HG02678 (cell line): ENCODE measurements around the gene ABLIM3.

ENCODE experiments used
- ATAC-seq: cut with Tn5 transposase; IDR thresholded peaks from one replicate; pipeline ENCODE4 v1.9.1; 2021; ENCODE audit warnings: mild to moderate bottlenecking, moderate library complexity; ENCODE audit not compliant: unreplicated experiment

Gene ABLIM3

DNA sequence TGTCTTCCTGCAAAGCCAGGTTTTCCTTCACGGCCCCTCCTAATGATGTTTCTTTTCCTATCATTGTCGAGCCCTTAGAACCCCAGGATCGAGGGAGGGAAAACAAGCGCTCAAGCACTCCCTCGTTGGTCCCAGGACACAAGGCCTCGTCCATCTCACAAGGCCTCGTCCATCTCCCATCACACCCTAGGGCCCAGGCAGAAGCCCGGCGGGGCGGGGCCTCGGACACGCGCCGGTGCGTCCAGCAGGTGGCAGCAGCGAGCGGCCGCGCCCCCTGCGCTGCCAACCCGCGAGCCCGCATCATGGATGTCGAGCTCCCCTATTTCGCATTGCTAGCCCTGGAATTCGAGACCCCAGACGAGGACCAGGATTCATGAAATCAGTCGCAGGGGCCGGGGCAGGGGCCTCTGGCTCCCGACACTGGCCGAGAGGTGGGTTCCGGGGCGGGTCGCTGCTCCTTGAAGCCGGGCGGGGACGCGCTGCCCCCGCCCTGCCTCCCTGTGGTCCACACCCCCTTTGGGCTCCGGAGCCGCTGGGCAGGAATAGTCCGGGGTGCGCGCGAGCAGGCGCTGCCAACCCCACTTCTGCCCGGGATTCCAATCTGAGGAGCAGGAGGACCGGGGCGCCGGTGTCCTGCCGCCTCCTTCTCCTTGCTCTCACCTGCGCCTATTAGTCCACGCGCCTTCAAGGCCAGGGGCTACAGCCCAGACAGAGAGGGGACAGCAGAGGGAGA is at the start of gene ABLIM3:
TSS of gene ABLIM3 (plus strand) at position 270 of the 733 bp plus-strand sequence. CDS start 603 bp downstream, outside the sequence.
- ATAC-seq: peak; percentile 92

DNA sequence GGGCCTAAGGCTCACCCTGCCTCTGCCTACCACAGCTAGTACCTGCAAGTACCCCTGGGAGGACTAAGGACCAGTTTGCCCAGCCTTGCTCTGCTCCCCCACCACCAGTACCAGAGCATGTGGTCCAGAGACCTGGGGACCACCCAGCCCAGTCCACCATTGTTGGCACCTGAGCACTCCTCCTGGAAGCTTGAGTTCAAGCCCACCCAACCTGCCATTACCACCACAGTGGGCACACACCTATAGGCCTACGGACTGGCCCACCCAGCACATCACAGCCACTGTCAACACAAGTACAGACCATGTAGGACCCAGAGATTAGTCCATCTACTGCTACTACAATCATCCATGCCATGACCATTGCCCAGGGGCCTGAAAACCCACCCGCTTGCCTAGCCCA is 47.7 kb upstream of the ABLIM3 start:
- ATAC-seq: no peak

DNA sequence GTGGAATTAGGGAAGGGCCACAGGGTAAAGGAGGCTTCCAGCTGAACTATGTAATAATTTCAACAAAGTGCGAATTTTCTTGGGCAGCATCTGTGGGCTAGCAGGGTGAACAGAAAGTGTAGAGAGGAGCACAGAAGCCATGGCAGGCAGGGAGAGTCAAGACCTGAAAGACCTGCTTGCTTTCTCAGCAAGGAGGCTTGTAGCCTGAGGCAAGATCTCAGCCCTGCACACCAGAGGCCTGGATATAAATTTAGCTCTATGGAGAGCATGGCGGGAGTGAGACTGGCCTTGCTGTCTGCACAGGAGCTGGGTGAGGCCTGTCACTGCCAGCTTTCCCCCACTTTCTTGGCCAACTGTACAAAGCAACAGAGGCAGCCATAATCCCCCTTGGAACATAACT is 46.3 kb upstream of the ABLIM3 start:
- ATAC-seq: no peak

GRCh38 chr5:149099920-149100319 is 41.4 kb upstream of the ABLIM3 start:
- no peak for ATAC-seq

DNA sequence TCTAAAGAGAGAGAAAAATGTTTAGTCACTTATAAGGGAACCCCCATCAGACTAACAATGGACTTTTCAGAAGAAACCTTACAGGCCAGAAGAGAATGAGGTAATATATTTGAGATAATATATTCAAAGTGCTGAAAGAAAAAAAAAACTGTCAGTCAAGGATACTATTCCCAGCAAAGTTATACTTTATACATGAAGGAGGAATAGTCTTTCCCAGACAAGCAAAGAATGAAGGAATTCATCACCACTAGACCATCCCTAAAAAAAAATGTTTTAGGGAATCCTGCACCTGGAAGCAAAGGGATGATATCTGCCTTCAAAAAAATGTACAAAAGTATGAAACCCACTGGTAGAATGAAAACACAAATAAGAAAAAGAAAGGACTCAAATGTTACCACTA is 41.0 kb upstream of the ABLIM3 start:
- no peak for ATAC-seq

DNA sequence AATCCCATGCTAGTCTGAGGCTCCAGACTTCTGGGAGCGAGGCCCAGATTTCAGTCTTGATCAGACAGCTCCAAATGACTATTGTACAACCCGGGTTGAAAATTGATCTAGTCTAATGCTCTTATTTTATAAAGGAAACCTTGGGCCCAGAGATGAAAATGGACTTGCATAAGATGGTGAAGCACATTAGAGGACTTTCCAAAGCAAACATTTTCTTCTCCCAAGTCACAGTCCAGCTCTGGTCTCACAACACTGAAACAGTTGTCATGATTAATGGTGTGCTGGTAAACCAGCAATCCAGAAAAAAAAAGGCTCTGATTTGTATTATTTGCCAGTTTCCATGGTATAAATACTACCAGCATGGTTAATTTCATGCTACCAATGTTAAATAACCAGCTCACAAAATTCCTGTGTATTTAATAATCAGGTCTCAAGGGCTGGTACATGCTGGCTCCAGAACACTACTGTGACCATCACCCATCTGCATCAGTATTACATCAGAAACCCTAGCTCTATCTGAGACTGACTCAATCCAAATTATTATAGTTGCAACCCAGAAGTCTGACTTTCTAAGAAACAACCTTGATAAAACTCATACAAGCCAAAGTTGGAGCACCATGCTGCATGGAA is 32.5 kb upstream of the ABLIM3 start:
- ATAC-seq: no peak

DNA sequence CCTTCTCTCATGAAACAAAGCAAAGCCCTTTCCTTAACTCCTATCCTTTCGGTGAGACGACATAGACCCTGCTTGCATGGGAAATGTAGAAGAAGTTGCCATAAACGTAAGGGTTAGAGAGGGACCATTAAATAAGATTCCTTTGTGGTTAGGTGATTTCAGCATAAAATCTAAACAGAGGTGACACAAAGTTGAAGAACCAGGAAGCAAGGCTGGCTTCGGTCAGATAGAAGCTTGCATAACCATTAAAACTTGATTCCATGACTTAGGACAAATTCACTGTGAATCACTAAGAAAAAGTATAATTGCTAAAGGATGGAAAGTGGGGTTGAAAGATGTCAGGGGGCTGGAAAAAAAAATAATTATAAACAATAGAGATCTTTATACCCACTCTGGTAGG is 30.9 kb upstream of the ABLIM3 start:
- ATAC-seq: no peak

DNA sequence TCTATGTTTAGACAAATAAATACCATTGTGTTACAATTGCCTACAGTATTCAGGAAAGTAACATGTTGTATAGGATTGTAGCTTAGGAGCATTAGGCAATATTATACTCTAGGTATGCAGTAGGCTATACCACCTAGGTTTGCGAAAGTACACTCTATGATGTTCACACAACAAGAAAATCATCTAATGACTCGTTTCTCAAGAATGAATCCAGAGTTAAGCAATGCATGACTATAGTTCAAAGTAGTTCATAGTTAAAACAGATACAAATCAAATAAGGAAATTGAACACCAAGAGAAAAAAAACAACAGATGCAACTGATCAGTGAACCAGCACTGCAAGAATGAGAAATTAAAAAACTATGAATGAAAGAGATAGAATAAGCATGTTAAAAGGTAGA is 27.6 kb upstream of the ABLIM3 start:
- ATAC-seq: no peak

- ATAC-seq: peak; percentile 71
Measured at GRCh38 chr5:149114403-149115312, 26.6 kb upstream of the ABLIM3 start.

DNA sequence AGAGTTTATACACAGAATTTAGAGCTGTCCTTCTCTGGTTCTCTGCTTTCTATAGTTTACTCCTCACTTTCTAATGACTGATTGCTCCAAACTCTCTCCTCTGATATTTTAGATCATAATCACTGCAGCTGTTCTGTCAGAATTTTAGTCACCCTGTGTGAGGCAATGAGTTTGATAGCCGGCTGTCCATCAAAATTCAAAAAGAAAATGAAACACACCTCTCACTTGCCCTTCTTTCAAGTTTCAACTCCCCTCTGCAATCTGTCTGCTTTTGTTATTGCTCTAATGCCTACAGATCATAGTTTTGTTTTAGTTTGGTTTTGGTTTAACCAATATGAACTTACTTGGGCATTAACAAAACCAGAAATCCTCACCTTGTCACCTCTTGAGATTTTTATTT is 23.3 kb upstream of the ABLIM3 start:
- ATAC-seq: peak; percentile 50

DNA sequence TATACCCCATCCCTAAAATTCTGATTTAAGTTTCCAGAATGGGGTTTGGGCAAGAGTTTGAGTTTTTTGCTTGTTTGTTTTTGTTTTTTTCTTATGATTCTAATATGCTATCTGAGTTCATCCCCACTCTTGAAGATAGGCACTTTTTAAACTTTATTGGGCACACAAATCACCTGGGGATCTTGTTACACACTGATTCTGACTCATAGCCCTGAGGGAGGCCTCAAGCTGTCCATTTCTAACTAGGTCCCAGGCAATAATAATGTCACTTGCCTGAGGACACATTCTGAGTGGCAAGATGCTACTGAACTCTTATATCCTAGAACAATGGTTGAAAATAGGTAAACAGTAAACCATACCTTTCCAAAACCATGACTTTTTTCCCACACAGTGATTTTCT is 22.8 kb upstream of the ABLIM3 start:
- ATAC-seq: no peak

GRCh38 chr5:149121145-149121544 is 20.1 kb upstream of the ABLIM3 start:
- no peak for ATAC-seq

DNA sequence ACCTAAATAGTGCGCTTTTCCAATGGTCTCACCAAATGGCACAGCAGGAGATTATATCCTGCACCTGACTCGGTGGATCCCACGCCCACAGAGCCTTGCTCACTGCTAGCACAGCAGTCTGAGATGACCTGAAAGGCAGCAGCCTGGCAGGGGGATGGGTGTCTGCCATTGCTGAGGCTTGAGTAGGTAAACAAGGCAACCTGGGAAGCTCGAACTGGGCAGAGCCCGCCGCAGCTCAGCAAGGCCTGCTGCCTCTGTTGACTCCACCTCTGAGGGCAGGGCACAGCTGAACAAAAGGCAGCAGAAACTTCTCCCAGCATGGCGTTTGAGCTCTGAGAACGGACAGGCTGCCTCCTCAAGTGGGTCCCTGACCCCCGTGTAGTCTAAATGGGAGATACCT is 18.1 kb upstream of the ABLIM3 start:
- ATAC-seq: no peak

- no peak for ATAC-seq
Measured at GRCh38 chr5:149125386-149125891, 15.9 kb upstream of the ABLIM3 start.

GRCh38 chr5:149126906-149127305 is 14.4 kb upstream of the ABLIM3 start:
- no peak for ATAC-seq

GRCh38 chr5:149127394-149127955 is 13.8 kb upstream of the ABLIM3 start:
- ATAC-seq: no peak

GRCh38 chr5:149128023-149128875 is 13.0 kb upstream of the ABLIM3 start:
- ATAC-seq: no peak

DNA sequence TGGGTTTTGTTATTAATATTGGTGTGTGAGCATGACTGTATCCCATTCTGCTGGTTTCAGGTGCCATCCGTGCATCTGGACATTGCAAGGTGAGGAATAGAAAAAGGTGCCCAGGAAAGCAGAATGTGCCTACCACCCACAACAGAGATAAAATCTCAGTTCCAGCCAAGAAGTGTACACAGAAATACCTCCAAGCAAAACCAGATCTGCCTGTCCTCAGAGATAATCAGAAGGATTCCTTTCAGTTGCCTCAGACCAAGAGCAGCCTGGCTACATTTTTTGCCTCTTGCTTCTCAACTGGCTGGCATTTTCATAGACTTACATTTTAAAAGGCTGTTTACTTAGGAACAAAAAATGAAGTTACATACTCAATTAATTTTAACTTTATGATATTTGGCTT is 12.1 kb upstream of the ABLIM3 start:
- ATAC-seq: no peak

DNA sequence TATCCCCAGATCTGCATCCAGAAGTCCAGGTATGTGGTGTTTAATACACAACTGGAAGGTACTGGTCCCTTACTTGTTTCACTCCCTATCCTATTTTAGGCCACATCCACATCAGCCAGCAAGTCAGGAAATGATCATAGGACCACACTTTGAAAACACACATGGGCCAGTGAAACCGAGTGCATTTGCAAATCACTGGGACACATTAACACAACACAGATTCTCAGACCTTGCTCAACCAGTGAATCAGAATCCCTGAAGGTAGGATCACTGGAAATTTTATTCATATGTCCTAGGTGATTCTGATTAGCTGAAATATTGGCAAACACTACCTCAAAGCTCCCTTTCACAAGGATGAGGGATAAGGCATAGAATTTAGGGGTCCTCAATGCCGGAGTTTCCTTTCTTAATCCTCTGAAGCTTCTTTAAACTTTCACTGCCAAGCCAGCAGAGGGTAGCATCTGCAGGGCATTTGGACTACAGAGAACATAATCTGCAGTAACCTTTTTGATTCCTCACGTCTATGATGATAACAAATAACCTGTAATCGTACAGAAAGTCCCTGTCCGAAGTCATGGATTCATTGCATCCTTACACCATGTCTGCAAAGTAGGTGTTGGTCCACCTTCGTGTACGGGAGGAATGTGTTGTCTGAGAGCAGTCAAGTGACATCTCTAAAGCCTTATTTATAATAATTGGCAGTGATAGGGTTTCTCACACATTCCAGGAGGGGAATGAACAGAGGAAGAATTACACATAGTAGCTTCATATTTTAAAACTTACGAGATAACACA is 11.0 kb upstream of the ABLIM3 start:
- no peak for ATAC-seq
